Astrocyte (in vitro differentiated cells and primary cell): ENCODE results near the gene HLA-DQB2.

Source experiments
- EZH2 ChIP-seq: IDR thresholded peaks from 2 replicates; pipeline ENCODE4 v1.6.1; 2012; ENCODE audit warnings: mild to moderate bottlenecking, low read length, inconsistent platforms; ENCODE audit not compliant: insufficient read depth
- TF ChIP-seq, protein P1 (sequence below): IDR thresholded peaks from 2 replicates; pipeline ENCODE4 v1.5.1; 2011; ENCODE audit warnings: low read depth, mild to moderate bottlenecking, inconsistent platforms, low read length, moderate library complexity; ENCODE audit not compliant: insufficient read depth

DNA sequence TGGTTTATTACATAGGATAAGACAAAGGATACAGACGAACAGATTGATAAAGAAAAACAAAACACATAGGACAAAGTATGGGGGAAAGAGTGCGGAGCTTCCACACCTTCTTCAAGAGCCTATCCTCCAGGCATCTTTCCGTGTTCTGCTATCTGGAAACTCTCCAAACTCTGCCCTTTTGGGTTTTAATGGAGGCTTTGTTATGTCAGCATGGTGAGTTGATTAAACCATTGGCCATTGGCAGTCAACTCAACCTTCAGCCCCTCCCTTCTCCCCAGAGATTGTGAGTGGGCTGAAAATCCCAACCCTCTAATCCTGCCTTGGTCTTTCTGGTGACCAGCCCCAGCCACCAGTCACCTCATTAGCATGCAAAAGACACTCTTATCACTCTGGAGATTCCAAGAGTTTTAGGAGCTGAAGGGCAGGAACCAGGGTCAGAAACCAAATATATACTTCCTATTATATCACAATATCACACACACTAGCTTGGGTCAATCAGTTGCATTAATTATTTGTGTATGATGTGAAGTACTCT is 29.6 kb upstream of the HLA-DQB2 start:
- TF ChIP-seq, protein P1, sequence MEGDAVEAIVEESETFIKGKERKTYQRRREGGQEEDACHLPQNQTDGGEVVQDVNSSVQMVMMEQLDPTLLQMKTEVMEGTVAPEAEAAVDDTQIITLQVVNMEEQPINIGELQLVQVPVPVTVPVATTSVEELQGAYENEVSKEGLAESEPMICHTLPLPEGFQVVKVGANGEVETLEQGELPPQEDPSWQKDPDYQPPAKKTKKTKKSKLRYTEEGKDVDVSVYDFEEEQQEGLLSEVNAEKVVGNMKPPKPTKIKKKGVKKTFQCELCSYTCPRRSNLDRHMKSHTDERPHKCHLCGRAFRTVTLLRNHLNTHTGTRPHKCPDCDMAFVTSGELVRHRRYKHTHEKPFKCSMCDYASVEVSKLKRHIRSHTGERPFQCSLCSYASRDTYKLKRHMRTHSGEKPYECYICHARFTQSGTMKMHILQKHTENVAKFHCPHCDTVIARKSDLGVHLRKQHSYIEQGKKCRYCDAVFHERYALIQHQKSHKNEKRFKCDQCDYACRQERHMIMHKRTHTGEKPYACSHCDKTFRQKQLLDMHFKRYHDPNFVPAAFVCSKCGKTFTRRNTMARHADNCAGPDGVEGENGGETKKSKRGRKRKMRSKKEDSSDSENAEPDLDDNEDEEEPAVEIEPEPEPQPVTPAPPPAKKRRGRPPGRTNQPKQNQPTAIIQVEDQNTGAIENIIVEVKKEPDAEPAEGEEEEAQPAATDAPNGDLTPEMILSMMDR, result no peak
- TF ChIP-seq EZH2, result no peak
